GM12878 (cell line): ENCODE results near the gene MFAP3L. TPM values are rescaled to one million over a fixed set of nuclear protein-coding genes. Genes with fewer than 3 reads are reported as not detected.

ENCODE experiments used
- ATAC-seq: fragments of 200-7000 bp; cut with Tn5 transposase; 3 replicates; pipeline ENCODE4 v1.9.1; 2020; ENCODE audit warnings: mild to moderate bottlenecking, moderate library complexity
- BruUV-seq: library from RNA; stranded (reverse); fragments of 400-500 nt; replicated peaks from 2 replicates; lab custom pipeline; 2021; lab: Mats Ljungman, UMichigan
- CTCF ChIA-PET: fragments of 300-600 bp; sonication (Branson Sonifier 250); formaldehyde crosslinking; extraction: SDS; loops from one replicate; lab custom pipeline; 2021; ENCODE audit warnings: inconsistent platforms; lab: Yijun Ruan, JAX
- POLR2A ChIA-PET: fragments of 350-600 bp; formaldehyde crosslinking; extraction: SDS; loops from one replicate; lab custom pipeline; 2021; ENCODE audit warnings: inconsistent platforms; lab: Charles Lee
- RAD21 ChIA-PET: fragments of 300-600 bp; sonication (Branson Sonifier 250); formaldehyde crosslinking; loops from one replicate; lab custom pipeline; 2023; ENCODE audit warnings: antibody characterized with exemption; ENCODE audit not compliant: unreplicated experiment; lab: Charles Lee
- SMC1A ChIA-PET: fragments of 300-600 bp; sonication (Branson Sonifier 250); formaldehyde crosslinking; loops from one replicate; lab custom pipeline; 2023; ENCODE audit not compliant: unreplicated experiment, uncharacterized antibody; lab: Charles Lee
- DNase-seq: peaks from one replicate; pipeline ENCODE4 v3.0.0-alpha.2; 2011; ENCODE audit warnings: low read depth, low spot score
- FAIRE-seq: peaks from 3 replicates; lab custom pipeline; 2011; peaks lifted over from hg19 to GRCh38; lab: Jason Lieb, UNC
- H2AFZ ChIP-seq: 2 replicates; pipeline ENCODE4 v1.6.0; 2011; ENCODE audit warnings: low read depth, low read length, control low read depth; ENCODE audit not compliant: control insufficient read depth
- H3K27ac ChIP-seq: 2 replicates; pipeline ENCODE4 v1.5.1; 2011; ENCODE audit warnings: control low read depth; ENCODE audit not compliant: control insufficient read depth, insufficient read depth
- H3K27me3 ChIP-seq, 2 experiments: replicated peaks in 1 of 2; 2 replicates each; pipeline versions ENCODE4 v1.6.0 to v1.6.1; 2011; ENCODE audit warnings: low read length in 1 of 2; ENCODE audit not compliant: control insufficient read depth in 2 of 2, insufficient read depth in 2 of 2
- H3K36me3 ChIP-seq, 2 experiments: 2 replicates each; pipeline ENCODE4 v1.5.1; 2011; ENCODE audit warnings: low read length in 1 of 2; ENCODE audit not compliant: control insufficient read depth in 2 of 2, insufficient read depth in 2 of 2
- H3K4me1 ChIP-seq: 2 replicates; pipeline ENCODE4 v1.6.1; 2011; ENCODE audit warnings: mild to moderate bottlenecking, low read length, moderate library complexity, mixed read lengths; ENCODE audit not compliant: control insufficient read depth, insufficient read depth
- H3K4me2 ChIP-seq: 2 replicates; pipeline ENCODE4 v1.6.0; 2011; ENCODE audit warnings: control low read depth; ENCODE audit not compliant: control insufficient read depth, insufficient read depth
- H3K4me3 ChIP-seq: fragments of 200-600 bp; sonication (generic); 2 replicates; pipeline ENCODE4 v1.5.1; 2016
- H3K79me2 ChIP-seq: 2 replicates; pipeline ENCODE4 v1.6.0; 2011; ENCODE audit warnings: low read length; ENCODE audit not compliant: control insufficient read depth, insufficient read depth
- H3K9ac ChIP-seq: 2 replicates; pipeline ENCODE4 v1.8.0; 2011; ENCODE audit warnings: low read length, control low read depth, mixed read lengths; ENCODE audit not compliant: control insufficient read depth, insufficient read depth
- H3K9me3 ChIP-seq: replicated peaks from 3 replicates; pipeline ENCODE4 v1.5.1; 2011; ENCODE audit warnings: mild to moderate bottlenecking, low read length; ENCODE audit not compliant: control insufficient read depth, insufficient read depth
- H4K20me1 ChIP-seq: 2 replicates; pipeline ENCODE4 v1.6.0; 2011; ENCODE audit not compliant: control insufficient read depth, insufficient read depth
- BMI1 ChIP-seq: fragments of 450-650 bp; IDR thresholded peaks from 2 replicates; pipeline ENCODE4 v1.6.1; 2016; ENCODE audit warnings: mild to moderate bottlenecking, moderate library complexity, borderline replicate concordance
- ETV6 ChIP-seq, 2 experiments: fragments of 450-650 bp in 1 of 2; IDR thresholded peaks in 1 of 2; conservative IDR thresholded peaks in 1 of 2; 2 replicates each; pipeline ENCODE4 v1.6.1; 2014; ENCODE audit warnings: antibody characterized with exemption in 1 of 2, borderline replicate concordance in 1 of 2, low read depth in 1 of 2, mild to moderate bottlenecking in 1 of 2, moderate library complexity in 1 of 2
- HDAC6 ChIP-seq: fragments of 200-600 bp; sonication (generic); IDR thresholded peaks from one replicate; pipeline ENCODE4 v1.8.0; 2017; ENCODE audit warnings: antibody characterized with exemption; ENCODE audit not compliant: unreplicated experiment
- IKZF1 ChIP-seq: fragments of 450-650 bp; conservative IDR thresholded peaks from 2 replicates; pipeline ENCODE4 v1.6.1; 2017; ENCODE audit warnings: antibody characterized with exemption, mild to moderate bottlenecking
- IRF5 ChIP-seq: fragments of 450-650 bp; IDR thresholded peaks from 2 replicates; pipeline ENCODE4 v1.6.1; 2017; ENCODE audit warnings: borderline replicate concordance
- MTA3 ChIP-seq: IDR thresholded peaks from 2 replicates; pipeline ENCODE4 v1.6.1; 2012; ENCODE audit warnings: low read length, inconsistent platforms, borderline replicate concordance
- NRF1 ChIP-seq: conservative IDR thresholded peaks from 2 replicates; pipeline ENCODE4 v1.6.1; 2011; ENCODE audit warnings: mild to moderate bottlenecking, low read depth, low read length, improper control_type of control experiment
- POLR2AphosphoS5 ChIP-seq: IDR thresholded peaks from 2 replicates; pipeline ENCODE4 v1.6.1; 2011; ENCODE audit warnings: mild to moderate bottlenecking, low read length, inconsistent platforms
- SMC3 ChIP-seq: IDR thresholded peaks from 2 replicates; pipeline ENCODE4 v1.6.1; 2011; ENCODE audit warnings: low read length, improper control_type of control experiment, borderline replicate concordance
- ZBED1 ChIP-seq: IDR thresholded peaks from 2 replicates; pipeline ENCODE4 v1.6.1; 2016; ENCODE audit warnings: borderline replicate concordance
- ZNF274 ChIP-seq: IDR thresholded peaks from one replicate; pipeline ENCODE4 v1.8.0; 2011; ENCODE audit not compliant: insufficient read length, insufficient read depth
- WGBS: methylation state at CpG from one replicate; pipeline ENCODE4 v1.1.6; 2016; ENCODE audit warnings: low lambda C conversion rate; ENCODE audit not compliant: insufficient replicate concordance, insufficient coverage; ENCODE audit errors: missing lambda C conversion rate; 5-methylcytosine and 5-hydroxymethylcytosine counted together
- in situ Hi-C: fragments of 300-500 bp; cut with MboI; formaldehyde crosslinking; loops from 9 replicates; pipeline ENCODE4 v1.14.3; 2018; ENCODE audit warnings: mixed read lengths
- intact Hi-C: fragments of 100-400 bp; cut with micrococcal nuclease; formaldehyde crosslinking; loops from one replicate; pipeline ENCODE4 v1.14.2; 2022; ENCODE audit not compliant: unreplicated experiment
- polyA plus RNA-seq, 11 experiments: library from polyadenylated mRNA; depleted of rRNA in 4 of 11; unstranded in 6 of 11; stranded (reverse) in 5 of 11; fragments of >200 nt; fragmentation: Nextera tagmentation in 4 of 11; fragmentation: Illumina TruSeq in 1 of 11; extraction: Ambion mirVana in 4 of 11; extraction: Trizol in 1 of 11; gene quantifications; 1 replicate in 1 of 11; 2 replicates in 10 of 11; pipeline versions ENCODE4 v1.2.1 to v1.2.3, GENCODE V29; 2011 to 2016; ENCODE audit warnings: inconsistent platforms in 2 of 11, missing spikeins in 2 of 11, low read depth in 1 of 11
- total RNA-seq, 4 experiments: library from RNA; depleted of rRNA in 3 of 4; stranded (reverse); fragments of >200 nt in 3 of 4; fragmentation: Illumina TruSeq in 1 of 4; extraction: Trizol in 1 of 4; gene quantifications; 2 replicates each; pipeline versions ENCODE4 v1.2.1 to v1.2.3, GENCODE V29; 2013 to 2021

The MFAP3L gene
- total and polyA plus RNA-seq, 10 of the 15 experiments (the other 5 are each of a cell fraction or from before 2014, with no cell fraction given): 0.10 to 3.0 TPM; not detected in 8

GRCh38 chr4:169987327-169988228 lies 38.6 kb downstream of the MFAP3L start:
- H3K79me2 ChIP-seq: no peaks in the 10 kb centered on the region
- no peak for FAIRE-seq
- SMC1A ChIA-PET: no interaction called here
- TF ChIP-seq ZBED1 (no peak), HDAC6 (no peak), POLR2AphosphoS5 (no peak), NRF1 (no peak), IRF5 (no peak), ZNF274 (no peak), MTA3 (no peak), IKZF1 (no peak), BMI1 (no peak), SMC3 (no peak), ETV6 (conservative IDR thresholded peaks at IDR 0.05 in 1 of 2, IDR thresholded peaks at IDR 0.05 in 1 of 2; ENCODE audit: borderline replicate concordance in 1 of 2, low read depth in 1 of 2) (no peak)
- TF ChIP-seq, all 136 proteins: peak for 0
- H3K9ac ChIP-seq: no peak overlapping the region
- 0 out of 4 replicates have a peak, but pooled peaks cover 0 to 2% of the 10 kb centered on the region in 2 experiments for H3K27me3 ChIP-seq
- no peaks in the 10 kb centered on the region for H3K36me3 ChIP-seq
- H3K9me3 ChIP-seq: no peaks in the 10 kb centered on the region
- ChIA-PET POLR2A (no interaction called here), RAD21 (no interaction called here), CTCF (no interaction called here)
- WGBS: 25% methylated on average over 6 of the region's 6 CpGs
- H3K27ac ChIP-seq: no peak overlapping the region
- H2AFZ ChIP-seq: no peak overlapping the region; the same call in 1 of the 2 replicates
- no peak overlapping the region for H3K4me3 ChIP-seq
- 0 out of 2 replicates have a peak overlapping the region, but pooled peaks have one; percentile 17 for H3K4me2 ChIP-seq
- BruUV-seq: no TSS peak
- no peaks in the 10 kb centered on the region for H3K4me1 ChIP-seq
- peak; percentile 65 for ATAC-seq
- intact Hi-C loops: no loop called here
- no peaks in the 10 kb centered on the region for H4K20me1 ChIP-seq
- in situ Hi-C loops: no loop called here
- DNase-seq: no peak
